Glomerular visceral epithelial cell (primary cell): ENCODE results near the gene PRR14.

Experiments used
- DNase-seq: peaks from one replicate; pipeline ENCODE4 v3.0.0-alpha.2; 2016; ENCODE audit errors: extremely low spot score

PRR14 gene

GRCh38 chr16:30650369-30651123, at the start of gene PRR14:
Gene PRR14 (plus strand): TSS chr16:30650960. CDS start chr16:30651646, 686 bp downstream.
- peak; percentile 99 for DNase-seq

- no peak for DNase-seq
Measured at GRCh38 chr16:30601966-30602365, 48.8 kb upstream of the PRR14 start.

GRCh38 chr16:30602616-30603277, 48.0 kb upstream of the PRR14 start:
- DNase-seq = no peak

- DNase-seq = no peak
Measured at GRCh38 chr16:30603945-30604315, 46.8 kb upstream of the PRR14 start.

GRCh38 chr16:30604316-30604947, 46.3 kb upstream of the PRR14 start:
- no peak for DNase-seq

GRCh38 chr16:30605158-30605557, 45.6 kb upstream of the PRR14 start:
- DNase-seq = no peak

GRCh38 chr16:30606004-30606403, 44.8 kb upstream of the PRR14 start:
- DNase-seq = no peak

- DNase-seq = peak; percentile 40
Measured at GRCh38 chr16:30609002-30609925, 41.5 kb upstream of the PRR14 start.

- peak; percentile 95 for DNase-seq
Measured at GRCh38 chr16:30609926-30610839, 40.6 kb upstream of the PRR14 start, which contains the start of gene ZNF689. Gene ZNF689 (minus strand): TSS chr16:30610389. CDS start chr16:30610041, 348 bp downstream.

- DNase-seq = no peak
Measured at GRCh38 chr16:30615358-30616091, 35.2 kb upstream of the PRR14 start.

- DNase-seq = no peak
Measured at GRCh38 chr16:30619202-30619601, 31.6 kb upstream of the PRR14 start.

- DNase-seq = peak; percentile 30
Measured at GRCh38 chr16:30619638-30620037, 31.1 kb upstream of the PRR14 start.

- no peak for DNase-seq
Measured at GRCh38 chr16:30620169-30620568, 30.6 kb upstream of the PRR14 start.

GRCh38 chr16:30621765-30622164, 29.0 kb upstream of the PRR14 start:
- peak; percentile 18 for DNase-seq

GRCh38 chr16:30622455-30623032, 28.2 kb upstream of the PRR14 start:
- no peak for DNase-seq

- DNase-seq = no peak
Measured at GRCh38 chr16:30623536-30624283, 27.1 kb upstream of the PRR14 start.

- no peak for DNase-seq
Measured at GRCh38 chr16:30626236-30626635, 24.5 kb upstream of the PRR14 start.

GRCh38 chr16:30628628-30629540, 21.9 kb upstream of the PRR14 start:
- DNase-seq = peak; percentile 70
